HEK293 (cell line): Measurements from ENCODE around the gene LIMCH1.

Experiments
- BCL11B ChIP-seq: fragments of 450-650 bp; formaldehyde crosslinking; IDR thresholded peaks from 2 replicates; pipeline ENCODE4 v1.5.1; 2016; ENCODE audit warnings: low read depth, missing biosample characterization, missing genetic modification characterization
- FEZF1 ChIP-seq: fragments of 450-650 bp; formaldehyde crosslinking; IDR thresholded peaks from 2 replicates; pipeline ENCODE4 v1.5.1; 2016; ENCODE audit warnings: missing biosample characterization, missing genetic modification characterization
- HOXA7 ChIP-seq: sonication (generic); formaldehyde crosslinking; IDR thresholded peaks from 2 replicates; pipeline ENCODE4 v1.8.1; 2022; ENCODE audit warnings: missing genetic modification reagents, borderline replicate concordance
- IKZF3 ChIP-seq: fragments of 450-650 bp; IDR thresholded peaks from 2 replicates; pipeline ENCODE4 v1.5.0; 2018; ENCODE audit warnings: missing biosample characterization, mild to moderate bottlenecking, missing genetic modification characterization, moderate library complexity
- KLF7 ChIP-seq: fragments of 450-650 bp; formaldehyde crosslinking; IDR thresholded peaks from 2 replicates; pipeline ENCODE4 v1.5.1; 2016; ENCODE audit warnings: missing biosample characterization, missing genetic modification characterization, borderline replicate concordance
- REPIN1 ChIP-seq: fragments of 450-650 bp; formaldehyde crosslinking; IDR thresholded peaks from 2 replicates; pipeline ENCODE4 v1.5.1; 2017; ENCODE audit warnings: missing biosample characterization, missing genetic modification characterization, low read depth
- TRIM28 ChIP-seq: IDR thresholded peaks from 2 replicates; pipeline ENCODE4 v1.6.1; 2011; ENCODE audit warnings: low read length, control low read depth, borderline replicate concordance
- YY2 ChIP-seq: fragments of 450-650 bp; formaldehyde crosslinking; IDR thresholded peaks from 2 replicates; pipeline ENCODE4 v1.5.1; 2016; ENCODE audit warnings: missing biosample characterization, missing genetic modification characterization
- ZBTB10 ChIP-seq: fragments of 450-650 bp; formaldehyde crosslinking; IDR thresholded peaks from 2 replicates; pipeline ENCODE4 v1.5.1; 2016; ENCODE audit warnings: missing biosample characterization, missing genetic modification characterization
- ZBTB17 ChIP-seq: fragments of 450-650 bp; formaldehyde crosslinking; IDR thresholded peaks from 2 replicates; pipeline ENCODE4 v1.5.1; 2016; ENCODE audit warnings: missing biosample characterization, missing genetic modification characterization
- ZFP3 ChIP-seq: fragments of 450-650 bp; formaldehyde crosslinking; IDR thresholded peaks from 2 replicates; pipeline ENCODE4 v1.5.1; 2016; ENCODE audit warnings: low read depth, missing biosample characterization, missing genetic modification characterization
- ZNF521 ChIP-seq: fragments of 450-650 bp; formaldehyde crosslinking; IDR thresholded peaks from 2 replicates; pipeline ENCODE4 v1.5.1; 2017; ENCODE audit warnings: missing biosample characterization, mild to moderate bottlenecking, missing genetic modification characterization
- ZNF549 ChIP-seq: fragments of 450-650 bp; IDR thresholded peaks from 2 replicates; pipeline ENCODE4 v1.5.1; 2018; ENCODE audit warnings: missing biosample characterization, missing genetic modification characterization, mild to moderate bottlenecking, inconsistent platforms, moderate library complexity
- ZNF555 ChIP-seq: fragments of 450-650 bp; formaldehyde crosslinking; conservative IDR thresholded peaks from 2 replicates; pipeline ENCODE4 v1.5.1; 2017; ENCODE audit warnings: missing biosample characterization, mild to moderate bottlenecking, missing genetic modification characterization, inconsistent platforms
- ZNF561 ChIP-seq: fragments of 450-650 bp; IDR thresholded peaks from 2 replicates; pipeline ENCODE4 v1.5.1; 2018; ENCODE audit warnings: missing biosample characterization, missing genetic modification characterization, borderline replicate concordance
- ZNF629 ChIP-seq: fragments of 450-650 bp; formaldehyde crosslinking; IDR thresholded peaks from 2 replicates; pipeline ENCODE4 v1.5.1; 2017; ENCODE audit warnings: missing biosample characterization, missing genetic modification characterization
- ZNF677 ChIP-seq: fragments of 450-650 bp; IDR thresholded peaks from 2 replicates; pipeline ENCODE4 v1.5.0; 2018; ENCODE audit warnings: missing biosample characterization, mild to moderate bottlenecking, missing genetic modification characterization, moderate library complexity
- ZNF747 ChIP-seq: fragments of 450-650 bp; formaldehyde crosslinking; IDR thresholded peaks from 2 replicates; pipeline ENCODE4 v1.5.1; 2016; ENCODE audit warnings: missing biosample characterization, missing genetic modification characterization
- ZNF768 ChIP-seq: fragments of 450-650 bp; formaldehyde crosslinking; IDR thresholded peaks from 2 replicates; pipeline ENCODE4 v1.5.1; 2018; ENCODE audit warnings: missing biosample characterization, mild to moderate bottlenecking, missing genetic modification characterization
- ZNF792 ChIP-seq: fragments of 450-650 bp; formaldehyde crosslinking; IDR thresholded peaks from 2 replicates; pipeline ENCODE4 v1.5.1; 2016; ENCODE audit warnings: missing biosample characterization, missing genetic modification characterization
- ZNF843 ChIP-seq: fragments of 450-650 bp; formaldehyde crosslinking; IDR thresholded peaks from 2 replicates; pipeline ENCODE4 v1.5.1; 2016; ENCODE audit warnings: missing biosample characterization, missing genetic modification characterization
- ZSCAN23 ChIP-seq: fragments of 450-650 bp; formaldehyde crosslinking; IDR thresholded peaks from 2 replicates; pipeline ENCODE4 v1.5.1; 2016; ENCODE audit warnings: missing biosample characterization, missing genetic modification characterization
- ZXDB ChIP-seq: fragments of 450-650 bp; formaldehyde crosslinking; IDR thresholded peaks from 2 replicates; pipeline ENCODE4 v1.5.1; 2016; ENCODE audit warnings: missing biosample characterization, missing genetic modification characterization
- TF ChIP-seq, protein P1 (sequence below): fragments of 450-650 bp; formaldehyde crosslinking; IDR thresholded peaks from 2 replicates; pipeline ENCODE4 v1.5.1; 2016; ENCODE audit warnings: missing biosample characterization, missing genetic modification characterization, low read depth
- TF ChIP-seq, protein P2 (sequence below): fragments of 450-650 bp; formaldehyde crosslinking; IDR thresholded peaks from 2 replicates; pipeline ENCODE4 v1.5.1; 2016; ENCODE audit warnings: missing biosample characterization, missing genetic modification characterization
- TF ChIP-seq, protein P3 (sequence below): fragments of 450-650 bp; formaldehyde crosslinking; IDR thresholded peaks from 2 replicates; pipeline ENCODE4 v1.5.1; 2016; ENCODE audit warnings: missing biosample characterization, missing genetic modification characterization
- TF ChIP-seq, protein P4 (sequence below): fragments of 450-650 bp; IDR thresholded peaks from 2 replicates; pipeline ENCODE4 v1.5.1; 2018; ENCODE audit warnings: missing biosample characterization, mild to moderate bottlenecking, missing genetic modification characterization
- TF ChIP-seq, protein P5 (sequence below): fragments of 450-650 bp; formaldehyde crosslinking; IDR thresholded peaks from 2 replicates; pipeline ENCODE4 v1.5.1; 2016; ENCODE audit warnings: missing biosample characterization, missing genetic modification characterization
- TF ChIP-seq, protein P6 (sequence below): fragments of 450-650 bp; formaldehyde crosslinking; IDR thresholded peaks from 2 replicates; pipeline ENCODE4 v1.5.1; 2017; ENCODE audit warnings: missing biosample characterization, missing genetic modification characterization

LIMCH1 gene

DNA sequence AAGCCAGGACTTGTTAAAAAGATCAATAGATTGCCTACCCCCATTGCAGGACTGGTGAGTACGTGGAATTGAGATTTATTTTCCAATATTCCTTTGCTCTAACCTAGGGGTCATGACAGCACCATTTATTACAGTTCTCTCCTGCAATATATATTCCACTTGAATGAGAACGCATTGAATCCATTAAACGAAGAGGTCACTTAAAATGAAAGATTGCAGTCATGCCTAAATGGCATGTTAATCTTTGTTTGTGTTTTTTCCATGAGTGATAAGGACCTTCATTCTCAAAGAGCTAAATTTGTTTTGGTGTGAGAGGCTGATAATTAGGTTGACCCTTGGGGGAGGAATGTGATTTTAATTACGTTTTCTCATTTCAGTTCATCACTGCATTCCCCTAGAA lies 13.5 kb upstream of the LIMCH1 start (continued):
- TF ChIP-seq, protein P1, sequence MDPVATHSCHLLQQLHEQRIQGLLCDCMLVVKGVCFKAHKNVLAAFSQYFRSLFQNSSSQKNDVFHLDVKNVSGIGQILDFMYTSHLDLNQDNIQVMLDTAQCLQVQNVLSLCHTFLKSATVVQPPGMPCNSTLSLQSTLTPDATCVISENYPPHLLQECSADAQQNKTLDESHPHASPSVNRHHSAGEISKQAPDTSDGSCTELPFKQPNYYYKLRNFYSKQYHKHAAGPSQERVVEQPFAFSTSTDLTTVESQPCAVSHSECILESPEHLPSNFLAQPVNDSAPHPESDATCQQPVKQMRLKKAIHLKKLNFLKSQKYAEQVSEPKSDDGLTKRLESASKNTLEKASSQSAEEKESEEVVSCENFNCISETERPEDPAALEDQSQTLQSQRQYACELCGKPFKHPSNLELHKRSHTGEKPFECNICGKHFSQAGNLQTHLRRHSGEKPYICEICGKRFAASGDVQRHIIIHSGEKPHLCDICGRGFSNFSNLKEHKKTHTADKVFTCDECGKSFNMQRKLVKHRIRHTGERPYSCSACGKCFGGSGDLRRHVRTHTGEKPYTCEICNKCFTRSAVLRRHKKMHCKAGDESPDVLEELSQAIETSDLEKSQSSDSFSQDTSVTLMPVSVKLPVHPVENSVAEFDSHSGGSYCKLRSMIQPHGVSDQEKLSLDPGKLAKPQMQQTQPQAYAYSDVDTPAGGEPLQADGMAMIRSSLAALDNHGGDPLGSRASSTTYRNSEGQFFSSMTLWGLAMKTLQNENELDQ, result no peak
- TF ChIP-seq, protein P2, sequence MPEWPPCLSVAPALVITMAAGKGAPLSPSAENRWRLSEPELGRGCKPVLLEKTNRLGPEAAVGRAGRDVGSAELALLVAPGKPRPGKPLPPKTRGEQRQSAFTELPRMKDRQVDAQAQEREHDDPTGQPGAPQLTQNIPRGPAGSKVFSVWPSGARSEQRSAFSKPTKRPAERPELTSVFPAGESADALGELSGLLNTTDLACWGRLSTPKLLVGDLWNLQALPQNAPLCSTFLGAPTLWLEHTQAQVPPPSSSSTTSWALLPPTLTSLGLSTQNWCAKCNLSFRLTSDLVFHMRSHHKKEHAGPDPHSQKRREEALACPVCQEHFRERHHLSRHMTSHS, result no peak
- TF ChIP-seq TRIM28, result no peak; the same call in 1 of the 2 replicates
- TF ChIP-seq ZNF629 (tag by site-specific recombination), result 0 out of 2 replicates have a peak, but pooled peaks have one; percentile 20
- no peak for TF ChIP-seq IKZF3 (tag by site-specific recombination)
- TF ChIP-seq ZNF843, result peak; percentile 83
- TF ChIP-seq ZFP3 (tag by site-specific recombination), result no peak
- TF ChIP-seq KLF7 (tag by site-specific recombination), result no peak
- TF ChIP-seq, protein P3, sequence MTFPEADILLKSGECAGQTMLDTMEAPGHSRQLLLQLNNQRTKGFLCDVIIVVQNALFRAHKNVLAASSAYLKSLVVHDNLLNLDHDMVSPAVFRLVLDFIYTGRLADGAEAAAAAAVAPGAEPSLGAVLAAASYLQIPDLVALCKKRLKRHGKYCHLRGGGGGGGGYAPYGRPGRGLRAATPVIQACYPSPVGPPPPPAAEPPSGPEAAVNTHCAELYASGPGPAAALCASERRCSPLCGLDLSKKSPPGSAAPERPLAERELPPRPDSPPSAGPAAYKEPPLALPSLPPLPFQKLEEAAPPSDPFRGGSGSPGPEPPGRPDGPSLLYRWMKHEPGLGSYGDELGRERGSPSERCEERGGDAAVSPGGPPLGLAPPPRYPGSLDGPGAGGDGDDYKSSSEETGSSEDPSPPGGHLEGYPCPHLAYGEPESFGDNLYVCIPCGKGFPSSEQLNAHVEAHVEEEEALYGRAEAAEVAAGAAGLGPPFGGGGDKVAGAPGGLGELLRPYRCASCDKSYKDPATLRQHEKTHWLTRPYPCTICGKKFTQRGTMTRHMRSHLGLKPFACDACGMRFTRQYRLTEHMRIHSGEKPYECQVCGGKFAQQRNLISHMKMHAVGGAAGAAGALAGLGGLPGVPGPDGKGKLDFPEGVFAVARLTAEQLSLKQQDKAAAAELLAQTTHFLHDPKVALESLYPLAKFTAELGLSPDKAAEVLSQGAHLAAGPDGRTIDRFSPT (tag by site-specific recombination), result peak; percentile 41; the same call in 1 of the 2 replicates
- TF ChIP-seq HOXA7 (CRISPR knock-in tag), result no peak
- TF ChIP-seq ZNF768 (tag by site-specific recombination), result no peak
- no peak for TF ChIP-seq BCL11B (tag by site-specific recombination)
- TF ChIP-seq, protein P4, sequence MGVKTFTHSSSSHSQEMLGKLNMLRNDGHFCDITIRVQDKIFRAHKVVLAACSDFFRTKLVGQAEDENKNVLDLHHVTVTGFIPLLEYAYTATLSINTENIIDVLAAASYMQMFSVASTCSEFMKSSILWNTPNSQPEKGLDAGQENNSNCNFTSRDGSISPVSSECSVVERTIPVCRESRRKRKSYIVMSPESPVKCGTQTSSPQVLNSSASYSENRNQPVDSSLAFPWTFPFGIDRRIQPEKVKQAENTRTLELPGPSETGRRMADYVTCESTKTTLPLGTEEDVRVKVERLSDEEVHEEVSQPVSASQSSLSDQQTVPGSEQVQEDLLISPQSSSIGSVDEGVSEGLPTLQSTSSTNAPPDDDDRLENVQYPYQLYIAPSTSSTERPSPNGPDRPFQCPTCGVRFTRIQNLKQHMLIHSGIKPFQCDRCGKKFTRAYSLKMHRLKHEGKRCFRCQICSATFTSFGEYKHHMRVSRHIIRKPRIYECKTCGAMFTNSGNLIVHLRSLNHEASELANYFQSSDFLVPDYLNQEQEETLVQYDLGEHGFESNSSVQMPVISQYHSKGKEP (tag by site-specific recombination), result 0 out of 2 replicates have a peak, but pooled peaks have one; percentile 11
- no peak for TF ChIP-seq ZNF561 (tag by site-specific recombination)
- TF ChIP-seq ZNF747, result no peak
- TF ChIP-seq REPIN1 (tag by site-specific recombination), result no peak
- no peak for TF ChIP-seq ZNF549
- TF ChIP-seq ZNF521 (tag by site-specific recombination), result no peak
- TF ChIP-seq, protein P5, sequence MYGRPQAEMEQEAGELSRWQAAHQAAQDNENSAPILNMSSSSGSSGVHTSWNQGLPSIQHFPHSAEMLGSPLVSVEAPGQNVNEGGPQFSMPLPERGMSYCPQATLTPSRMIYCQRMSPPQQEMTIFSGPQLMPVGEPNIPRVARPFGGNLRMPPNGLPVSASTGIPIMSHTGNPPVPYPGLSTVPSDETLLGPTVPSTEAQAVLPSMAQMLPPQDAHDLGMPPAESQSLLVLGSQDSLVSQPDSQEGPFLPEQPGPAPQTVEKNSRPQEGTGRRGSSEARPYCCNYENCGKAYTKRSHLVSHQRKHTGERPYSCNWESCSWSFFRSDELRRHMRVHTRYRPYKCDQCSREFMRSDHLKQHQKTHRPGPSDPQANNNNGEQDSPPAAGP (tag by site-specific recombination), result no peak
- TF ChIP-seq YY2, result no peak
- TF ChIP-seq ZNF677 (tag by site-specific recombination), result no peak
- TF ChIP-seq ZXDB (tag by site-specific recombination), result peak; percentile 46; the same call in 1 of the 2 replicates
- no peak for TF ChIP-seq ZNF555 (tag by site-specific recombination)
- no peak for TF ChIP-seq ZBTB10
- no peak for TF ChIP-seq ZNF792
- peak; percentile 89 for TF ChIP-seq FEZF1 (tag by site-specific recombination)
- TF ChIP-seq ZSCAN23 (tag by site-specific recombination), result no peak
- TF ChIP-seq, protein P6, sequence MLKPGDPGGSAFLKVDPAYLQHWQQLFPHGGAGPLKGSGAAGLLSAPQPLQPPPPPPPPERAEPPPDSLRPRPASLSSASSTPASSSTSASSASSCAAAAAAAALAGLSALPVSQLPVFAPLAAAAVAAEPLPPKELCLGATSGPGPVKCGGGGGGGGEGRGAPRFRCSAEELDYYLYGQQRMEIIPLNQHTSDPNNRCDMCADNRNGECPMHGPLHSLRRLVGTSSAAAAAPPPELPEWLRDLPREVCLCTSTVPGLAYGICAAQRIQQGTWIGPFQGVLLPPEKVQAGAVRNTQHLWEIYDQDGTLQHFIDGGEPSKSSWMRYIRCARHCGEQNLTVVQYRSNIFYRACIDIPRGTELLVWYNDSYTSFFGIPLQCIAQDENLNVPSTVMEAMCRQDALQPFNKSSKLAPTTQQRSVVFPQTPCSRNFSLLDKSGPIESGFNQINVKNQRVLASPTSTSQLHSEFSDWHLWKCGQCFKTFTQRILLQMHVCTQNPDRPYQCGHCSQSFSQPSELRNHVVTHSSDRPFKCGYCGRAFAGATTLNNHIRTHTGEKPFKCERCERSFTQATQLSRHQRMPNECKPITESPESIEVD (tag by site-specific recombination), result peak; percentile 72
- TF ChIP-seq ZBTB17, result no peak
